ENCODE data around the gene HERPUD2.

DNA sequence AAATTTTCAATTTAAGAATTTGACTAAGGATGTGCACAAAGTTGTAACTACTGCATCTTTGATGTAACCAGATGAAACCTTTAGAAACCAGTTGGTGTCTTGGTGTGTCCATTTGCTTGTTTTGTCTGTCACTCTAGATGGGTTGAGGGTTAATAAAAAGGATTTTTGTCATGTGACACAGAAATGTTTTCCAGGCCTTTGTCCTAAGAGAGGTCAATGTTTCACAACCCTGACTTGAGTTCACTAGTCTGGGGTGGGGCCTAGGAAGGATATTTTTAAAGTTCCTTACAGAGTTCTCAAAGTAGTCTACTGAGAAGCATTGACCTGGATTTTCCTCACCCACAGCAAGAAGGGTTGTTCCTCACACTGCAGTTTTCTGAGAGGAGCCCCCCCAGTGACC lies 90.3 kb downstream of the HERPUD2 start:
- TF ChIP-seq, protein P1, sequence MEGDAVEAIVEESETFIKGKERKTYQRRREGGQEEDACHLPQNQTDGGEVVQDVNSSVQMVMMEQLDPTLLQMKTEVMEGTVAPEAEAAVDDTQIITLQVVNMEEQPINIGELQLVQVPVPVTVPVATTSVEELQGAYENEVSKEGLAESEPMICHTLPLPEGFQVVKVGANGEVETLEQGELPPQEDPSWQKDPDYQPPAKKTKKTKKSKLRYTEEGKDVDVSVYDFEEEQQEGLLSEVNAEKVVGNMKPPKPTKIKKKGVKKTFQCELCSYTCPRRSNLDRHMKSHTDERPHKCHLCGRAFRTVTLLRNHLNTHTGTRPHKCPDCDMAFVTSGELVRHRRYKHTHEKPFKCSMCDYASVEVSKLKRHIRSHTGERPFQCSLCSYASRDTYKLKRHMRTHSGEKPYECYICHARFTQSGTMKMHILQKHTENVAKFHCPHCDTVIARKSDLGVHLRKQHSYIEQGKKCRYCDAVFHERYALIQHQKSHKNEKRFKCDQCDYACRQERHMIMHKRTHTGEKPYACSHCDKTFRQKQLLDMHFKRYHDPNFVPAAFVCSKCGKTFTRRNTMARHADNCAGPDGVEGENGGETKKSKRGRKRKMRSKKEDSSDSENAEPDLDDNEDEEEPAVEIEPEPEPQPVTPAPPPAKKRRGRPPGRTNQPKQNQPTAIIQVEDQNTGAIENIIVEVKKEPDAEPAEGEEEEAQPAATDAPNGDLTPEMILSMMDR (IDR thresholded peaks at IDR 0.05; ENCODE audit: low read depth, low read length, poor library complexity, severe bottlenecking) = no peak
- no peak for TF ChIP-seq EZH2phosphoT487 (IDR thresholded peaks at IDR 0.05; ENCODE audit: borderline replicate concordance, low read length)
